ENCODE results near the gene KLF17. TPM values are rescaled to one million over a fixed set of nuclear protein-coding genes. Genes with fewer than 3 reads are reported as not detected.

KLF17 gene
- total and polyA plus RNA-seq, 2 experiments from 2014 or later: 0.09 to 0.11 TPM

- in situ Hi-C loops (cut with MboI): no loop called here
- TF ChIP-seq EZH2 (IDR thresholded peaks at IDR 0.05; ENCODE audit: insufficient read depth, poor library complexity, severe bottlenecking): no peak
- TF ChIP-seq EZH2phosphoT487 (IDR thresholded peaks at IDR 0.05; ENCODE audit: insufficient read depth, low read depth): no peak
- no peak for DNase-seq
- H3K36me3 ChIP-seq (ENCODE audit: low read depth): no peaks in the 10 kb centered on the region
- no peaks in the 10 kb centered on the region for H3K27me3 ChIP-seq (replicated peaks; ENCODE audit: insufficient read depth)
- H3K9ac ChIP-seq: no peak overlapping the region
- no peaks in the 10 kb centered on the region for H3F3A ChIP-seq (ENCODE audit: insufficient read depth)
- H3K79me2 ChIP-seq (ENCODE audit: insufficient read depth): no peaks in the 10 kb centered on the region
- H3K4me3 ChIP-seq: no peak overlapping the region
- no peak overlapping the region for H2AFZ ChIP-seq
- no peak overlapping the region for H3K27ac ChIP-seq
- H4K20me1 ChIP-seq (ENCODE audit: insufficient read depth): no peaks in the 10 kb centered on the region
- no peaks in the 10 kb centered on the region for H3K9me3 ChIP-seq (ENCODE audit: low read depth)
- 71 to 77% methylated on average over 5 of the region's 5 CpGs for WGBS, 2 experiments (ENCODE audit: low coverage in 1 of 2, low lambda C conversion rate in 2 of 2, missing lambda C conversion rate in 2 of 2)
- peaks cover 5% of the 10 kb centered on the region for H3K4me1 ChIP-seq (ENCODE audit: insufficient read depth)
- no peak overlapping the region for H3K4me2 ChIP-seq (ENCODE audit: unreplicated experiment)
- no peaks in the 10 kb centered on the region for H3K9me2 ChIP-seq (ENCODE audit: insufficient read depth)
These were observed 50.0 kb downstream of the KLF17 start for GRCh38 chr1:44168520-44169098.

GRCh38 chr1:44170281-44170823 lies 51.7 kb downstream of the KLF17 start:
- Histone ChIP-seq H2AFZ (peak overlapping the region; percentile 47; the same call in 1 of the 2 replicates), H3F3A (ENCODE audit: insufficient read depth) (no peaks in the 10 kb centered on the region), H4K20me1 (ENCODE audit: insufficient read depth) (no peaks in the 10 kb centered on the region), H3K36me3 (ENCODE audit: low read depth) (no peaks in the 10 kb centered on the region), H3K4me1 (ENCODE audit: insufficient read depth) (peaks cover 5% of the 10 kb centered on the region), H3K4me2 (ENCODE audit: unreplicated experiment) (no peak overlapping the region), H3K79me2 (ENCODE audit: insufficient read depth) (no peaks in the 10 kb centered on the region), H3K9me3 (ENCODE audit: low read depth) (no peaks in the 10 kb centered on the region), H3K27me3 (replicated peaks; ENCODE audit: insufficient read depth) (no peaks in the 10 kb centered on the region), H3K27ac (no peak overlapping the region), H3K9me2 (ENCODE audit: insufficient read depth) (no peaks in the 10 kb centered on the region), H3K4me3 (no peak overlapping the region), H3K9ac (no peak overlapping the region)
- WGBS, 2 experiments (ENCODE audit: low coverage in 1 of 2, low lambda C conversion rate in 2 of 2, missing lambda C conversion rate in 2 of 2): 86% methylated on average over 3 of the region's 3 CpGs
- TF ChIP-seq EZH2 (IDR thresholded peaks at IDR 0.05; ENCODE audit: insufficient read depth, poor library complexity, severe bottlenecking): no peak
- TF ChIP-seq EZH2phosphoT487 (IDR thresholded peaks at IDR 0.05; ENCODE audit: insufficient read depth, low read depth): no peak
- in situ Hi-C loops (cut with MboI): no loop called here
- DNase-seq: peak; percentile 66

DNA sequence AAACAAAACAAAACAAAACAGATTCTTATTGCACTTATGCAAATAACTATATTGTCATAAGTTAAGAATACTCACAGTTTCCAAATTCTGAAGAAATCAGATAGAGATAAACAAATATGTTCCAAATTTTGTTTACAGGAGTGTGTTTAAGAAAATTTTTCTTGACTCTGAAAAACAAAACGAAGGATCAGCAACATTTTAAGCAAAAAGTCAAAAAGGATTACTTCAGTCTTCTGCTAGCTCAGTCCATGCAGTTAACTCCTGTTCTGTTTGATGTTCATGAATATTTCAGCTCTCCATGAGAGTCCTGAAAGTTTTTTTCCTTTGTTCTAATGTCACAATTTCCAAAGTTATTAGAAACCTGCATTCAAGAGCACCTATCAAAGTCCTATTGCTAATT lies 56.0 kb downstream of the KLF17 start:
- Histone ChIP-seq H3K79me2 (ENCODE audit: insufficient read depth) (no peaks in the 10 kb centered on the region), H2AFZ (no peak overlapping the region), H3K4me2 (ENCODE audit: unreplicated experiment) (no peak overlapping the region), H3K27ac (no peak overlapping the region), H3K9me3 (ENCODE audit: low read depth) (no peaks in the 10 kb centered on the region), H3K9ac (no peak overlapping the region), H3K27me3 (replicated peaks; ENCODE audit: insufficient read depth) (no peaks in the 10 kb centered on the region), H3F3A (ENCODE audit: insufficient read depth) (no peaks in the 10 kb centered on the region), H3K36me3 (ENCODE audit: low read depth) (no peaks in the 10 kb centered on the region), H3K4me3 (no peak overlapping the region), H3K9me2 (ENCODE audit: insufficient read depth) (no peaks in the 10 kb centered on the region), H3K4me1 (ENCODE audit: insufficient read depth) (peaks cover 5% of the 10 kb centered on the region), H4K20me1 (ENCODE audit: insufficient read depth) (no peaks in the 10 kb centered on the region)
- no peak for DNase-seq
- WGBS, 2 experiments (ENCODE audit: low coverage in 1 of 2, low lambda C conversion rate in 2 of 2, missing lambda C conversion rate in 2 of 2): 23 to 25% methylated on average over 1 of the region's 1 CpG
- TF ChIP-seq EZH2phosphoT487 (IDR thresholded peaks at IDR 0.05; ENCODE audit: insufficient read depth, low read depth) (no peak), EZH2 (IDR thresholded peaks at IDR 0.05; ENCODE audit: insufficient read depth, poor library complexity, severe bottlenecking) (no peak)
- in situ Hi-C loops (cut with MboI): no loop called here

Small RNAs within 50 kb of the gene (small RNA-seq; reads per million reads assigned to genes)
- gene AL035417.1 (ENCODE audit: low read depth, low replicate concordance) (not detected), gene OOSP1P1 (ENCODE audit: low read depth, low replicate concordance) (not detected), gene RF00019 (ENCODE audit: low read depth, low replicate concordance) (not detected), gene RN7SL479P (ENCODE audit: low read depth, low replicate concordance) (not detected)

Other genes with a start within 250 kb of the KLF17 start
- gene ARTN, start 185.0 kb upstream of the KLF17 start, total RNA-seq (2014; rRNA removed; shearing (Covaris generic)): 0.11 TPM in 1 of 2 replicates, not detected in the other
- gene ARTN, start 185.0 kb upstream of the KLF17 start, polyA plus RNA-seq (2016; fragmentation: Nextera tagmentation; extraction: Ambion mirVana): not detected in 2 replicates
- 29.4 and 35.8 TPM in 2 replicates for gene IPO13, start 171.9 kb upstream of the KLF17 start, total RNA-seq (2014; rRNA removed; shearing (Covaris generic))
- gene IPO13, start 171.9 kb upstream of the KLF17 start, polyA plus RNA-seq (2016; fragmentation: Nextera tagmentation; extraction: Ambion mirVana): 17.1 and 21.0 TPM in 2 replicates
- 42.9 and 51.1 TPM in 2 replicates for gene DPH2, start 148.8 kb upstream of the KLF17 start, total RNA-seq (2014; rRNA removed; shearing (Covaris generic))
- 16.7 and 21.0 TPM in 2 replicates for gene DPH2, start 148.8 kb upstream of the KLF17 start, polyA plus RNA-seq (2016; fragmentation: Nextera tagmentation; extraction: Ambion mirVana)
- gene ATP6V0B, start 143.9 kb upstream of the KLF17 start, total RNA-seq (2014; rRNA removed; shearing (Covaris generic)): 122 and 140 TPM in 2 replicates
- gene ATP6V0B, start 143.9 kb upstream of the KLF17 start, polyA plus RNA-seq (2016; fragmentation: Nextera tagmentation; extraction: Ambion mirVana): 174 and 177 TPM in 2 replicates
- 123 and 221 TPM in 2 replicates for gene B4GALT2, start 139.6 kb upstream of the KLF17 start, total RNA-seq (2014; rRNA removed; shearing (Covaris generic))
- gene B4GALT2, start 139.6 kb upstream of the KLF17 start, polyA plus RNA-seq (2016; fragmentation: Nextera tagmentation; extraction: Ambion mirVana): 27.3 and 28.9 TPM in 2 replicates
- 3.1 and 4.7 TPM in 2 replicates for gene CCDC24, start 127.2 kb upstream of the KLF17 start, total RNA-seq (2014; rRNA removed; shearing (Covaris generic))
- gene CCDC24, start 127.2 kb upstream of the KLF17 start, polyA plus RNA-seq (2016; fragmentation: Nextera tagmentation; extraction: Ambion mirVana): 4.3 and 5.3 TPM in 2 replicates
- 20.6 and 22.2 TPM in 2 replicates for gene SLC6A9, start 87.4 kb upstream of the KLF17 start, total RNA-seq (2014; rRNA removed; shearing (Covaris generic))
- gene SLC6A9, start 87.4 kb upstream of the KLF17 start, polyA plus RNA-seq (2016; fragmentation: Nextera tagmentation; extraction: Ambion mirVana): 34.4 and 34.6 TPM in 2 replicates
- gene KLF18, start 22.8 kb downstream of the KLF17 start, total RNA-seq (2014; rRNA removed; shearing (Covaris generic)): not detected in 2 replicates
- gene KLF18, start 22.8 kb downstream of the KLF17 start, polyA plus RNA-seq (2016; fragmentation: Nextera tagmentation; extraction: Ambion mirVana): not detected in 2 replicates
- 9.6 and 16.0 TPM in 2 replicates for gene DMAP1, start 94.7 kb downstream of the KLF17 start, total RNA-seq (2014; rRNA removed; shearing (Covaris generic))
- 30.5 and 32.7 TPM in 2 replicates for gene DMAP1, start 94.7 kb downstream of the KLF17 start, polyA plus RNA-seq (2016; fragmentation: Nextera tagmentation; extraction: Ambion mirVana)
- gene ERI3, start 236.4 kb downstream of the KLF17 start, total RNA-seq (2014; rRNA removed; shearing (Covaris generic)): 45.5 and 51.2 TPM in 2 replicates
- 77.5 and 83.4 TPM in 2 replicates for gene ERI3, start 236.4 kb downstream of the KLF17 start, polyA plus RNA-seq (2016; fragmentation: Nextera tagmentation; extraction: Ambion mirVana)